ENCODE data around the gene GPR141. TPM values are rescaled to one million over a fixed set of nuclear protein-coding genes. Genes with fewer than 3 reads are reported as not detected.

The GPR141 gene
- total RNA-seq, 1 experiment from 2014 or later, result 1.8 TPM

DNA sequence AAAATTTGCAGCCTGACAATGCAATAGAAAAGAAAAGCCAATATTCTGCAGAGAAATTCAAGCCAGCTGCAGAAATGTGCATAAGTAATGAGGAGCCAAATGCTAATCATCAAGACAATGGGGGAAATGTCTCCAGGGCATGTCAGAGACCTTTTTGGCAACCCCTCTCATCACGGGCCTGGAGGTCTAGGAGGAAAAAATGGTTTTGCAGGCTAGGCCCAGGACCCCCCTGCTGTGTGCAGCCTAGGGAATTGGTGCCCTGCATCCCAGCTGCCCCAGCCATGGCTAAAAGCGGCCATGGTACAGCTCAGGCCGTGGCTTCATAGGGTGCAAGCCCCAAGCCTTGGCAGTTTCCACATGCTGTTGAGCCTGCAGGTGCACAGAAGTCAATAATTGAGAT, 92.4 kb downstream of the GPR141 start:
- no peak overlapping the region for H3K27ac Mint-ChIP-seq
- no peak for ATAC-seq
- ChIA-PET CTCF (no interaction called here), POLR2A (no interaction called here)
- H3K36me3 Mint-ChIP-seq, result peaks cover 38% of the 10 kb centered on the region
- H3K9me3 Mint-ChIP-seq, result peaks cover 56% of the 10 kb centered on the region
- H3K4me1 Mint-ChIP-seq, result no peaks in the 10 kb centered on the region
- TF ChIP-seq E2F1 (CRISPR knock-in tag; IDR thresholded peaks at IDR 0.05) (no peak), SMAD4 (CRISPR knock-in tag; IDR thresholded peaks at IDR 0.05) (no peak), PRRX2 (CRISPR knock-in tag; IDR thresholded peaks at IDR 0.05) (no peak), KAT7 (CRISPR knock-in tag; IDR thresholded peaks at IDR 0.05; ENCODE audit: borderline replicate concordance) (no peak), FOXP1 (CRISPR knock-in tag; IDR thresholded peaks at IDR 0.05; ENCODE audit: borderline replicate concordance) (no peak), SMAD3 (CRISPR knock-in tag; IDR thresholded peaks at IDR 0.05; ENCODE audit: borderline replicate concordance) (no peak), FOXK1 (CRISPR knock-in tag; IDR thresholded peaks at IDR 0.05) (no peak), USF1 (CRISPR knock-in tag; IDR thresholded peaks at IDR 0.05) (no peak)
- TF ChIP-seq, protein P1, sequence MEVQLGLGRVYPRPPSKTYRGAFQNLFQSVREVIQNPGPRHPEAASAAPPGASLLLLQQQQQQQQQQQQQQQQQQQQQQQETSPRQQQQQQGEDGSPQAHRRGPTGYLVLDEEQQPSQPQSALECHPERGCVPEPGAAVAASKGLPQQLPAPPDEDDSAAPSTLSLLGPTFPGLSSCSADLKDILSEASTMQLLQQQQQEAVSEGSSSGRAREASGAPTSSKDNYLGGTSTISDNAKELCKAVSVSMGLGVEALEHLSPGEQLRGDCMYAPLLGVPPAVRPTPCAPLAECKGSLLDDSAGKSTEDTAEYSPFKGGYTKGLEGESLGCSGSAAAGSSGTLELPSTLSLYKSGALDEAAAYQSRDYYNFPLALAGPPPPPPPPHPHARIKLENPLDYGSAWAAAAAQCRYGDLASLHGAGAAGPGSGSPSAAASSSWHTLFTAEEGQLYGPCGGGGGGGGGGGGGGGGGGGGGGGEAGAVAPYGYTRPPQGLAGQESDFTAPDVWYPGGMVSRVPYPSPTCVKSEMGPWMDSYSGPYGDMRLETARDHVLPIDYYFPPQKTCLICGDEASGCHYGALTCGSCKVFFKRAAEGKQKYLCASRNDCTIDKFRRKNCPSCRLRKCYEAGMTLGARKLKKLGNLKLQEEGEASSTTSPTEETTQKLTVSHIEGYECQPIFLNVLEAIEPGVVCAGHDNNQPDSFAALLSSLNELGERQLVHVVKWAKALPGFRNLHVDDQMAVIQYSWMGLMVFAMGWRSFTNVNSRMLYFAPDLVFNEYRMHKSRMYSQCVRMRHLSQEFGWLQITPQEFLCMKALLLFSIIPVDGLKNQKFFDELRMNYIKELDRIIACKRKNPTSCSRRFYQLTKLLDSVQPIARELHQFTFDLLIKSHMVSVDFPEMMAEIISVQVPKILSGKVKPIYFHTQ (CRISPR knock-in tag; IDR thresholded peaks at IDR 0.05), result no peak
- TF ChIP-seq, protein P2, sequence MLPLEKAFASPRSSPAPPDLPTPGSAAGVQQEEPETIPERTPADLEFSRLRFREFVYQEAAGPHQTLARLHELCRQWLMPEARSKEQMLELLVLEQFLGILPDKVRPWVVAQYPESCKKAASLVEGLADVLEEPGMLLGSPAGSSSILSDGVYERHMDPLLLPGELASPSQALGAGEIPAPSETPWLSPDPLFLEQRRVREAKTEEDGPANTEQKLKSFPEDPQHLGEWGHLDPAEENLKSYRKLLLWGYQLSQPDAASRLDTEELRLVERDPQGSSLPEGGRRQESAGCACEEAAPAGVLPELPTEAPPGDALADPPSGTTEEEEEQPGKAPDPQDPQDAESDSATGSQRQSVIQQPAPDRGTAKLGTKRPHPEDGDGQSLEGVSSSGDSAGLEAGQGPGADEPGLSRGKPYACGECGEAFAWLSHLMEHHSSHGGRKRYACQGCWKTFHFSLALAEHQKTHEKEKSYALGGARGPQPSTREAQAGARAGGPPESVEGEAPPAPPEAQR (CRISPR knock-in tag; IDR thresholded peaks at IDR 0.05), result no peak
- TF ChIP-seq, protein P3, sequence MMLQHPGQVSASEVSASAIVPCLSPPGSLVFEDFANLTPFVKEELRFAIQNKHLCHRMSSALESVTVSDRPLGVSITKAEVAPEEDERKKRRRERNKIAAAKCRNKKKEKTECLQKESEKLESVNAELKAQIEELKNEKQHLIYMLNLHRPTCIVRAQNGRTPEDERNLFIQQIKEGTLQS (CRISPR knock-in tag; conservative IDR thresholded peaks at IDR 0.05), result no peak
- TF ChIP-seq, protein P4, sequence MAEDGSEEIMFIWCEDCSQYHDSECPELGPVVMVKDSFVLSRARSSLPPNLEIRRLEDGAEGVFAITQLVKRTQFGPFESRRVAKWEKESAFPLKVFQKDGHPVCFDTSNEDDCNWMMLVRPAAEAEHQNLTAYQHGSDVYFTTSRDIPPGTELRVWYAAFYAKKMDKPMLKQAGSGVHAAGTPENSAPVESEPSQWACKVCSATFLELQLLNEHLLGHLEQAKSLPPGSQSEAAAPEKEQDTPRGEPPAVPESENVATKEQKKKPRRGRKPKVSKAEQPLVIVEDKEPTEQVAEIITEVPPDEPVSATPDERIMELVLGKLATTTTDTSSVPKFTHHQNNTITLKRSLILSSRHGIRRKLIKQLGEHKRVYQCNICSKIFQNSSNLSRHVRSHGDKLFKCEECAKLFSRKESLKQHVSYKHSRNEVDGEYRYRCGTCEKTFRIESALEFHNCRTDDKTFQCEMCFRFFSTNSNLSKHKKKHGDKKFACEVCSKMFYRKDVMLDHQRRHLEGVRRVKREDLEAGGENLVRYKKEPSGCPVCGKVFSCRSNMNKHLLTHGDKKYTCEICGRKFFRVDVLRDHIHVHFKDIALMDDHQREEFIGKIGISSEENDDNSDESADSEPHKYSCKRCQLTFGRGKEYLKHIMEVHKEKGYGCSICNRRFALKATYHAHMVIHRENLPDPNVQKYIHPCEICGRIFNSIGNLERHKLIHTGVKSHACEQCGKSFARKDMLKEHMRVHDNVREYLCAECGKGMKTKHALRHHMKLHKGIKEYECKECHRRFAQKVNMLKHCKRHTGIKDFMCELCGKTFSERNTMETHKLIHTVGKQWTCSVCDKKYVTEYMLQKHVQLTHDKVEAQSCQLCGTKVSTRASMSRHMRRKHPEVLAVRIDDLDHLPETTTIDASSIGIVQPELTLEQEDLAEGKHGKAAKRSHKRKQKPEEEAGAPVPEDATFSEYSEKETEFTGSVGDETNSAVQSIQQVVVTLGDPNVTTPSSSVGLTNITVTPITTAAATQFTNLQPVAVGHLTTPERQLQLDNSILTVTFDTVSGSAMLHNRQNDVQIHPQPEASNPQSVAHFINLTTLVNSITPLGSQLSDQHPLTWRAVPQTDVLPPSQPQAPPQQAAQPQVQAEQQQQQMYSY (CRISPR knock-in tag; IDR thresholded peaks at IDR 0.05), result no peak
- no peak overlapping the region for H3K4me3 Mint-ChIP-seq
- no peak for DNase-seq (ENCODE audit: low spot score)
- H3K27me3 Mint-ChIP-seq (ENCODE audit: low read depth), result no peaks in the 10 kb centered on the region

DNA sequence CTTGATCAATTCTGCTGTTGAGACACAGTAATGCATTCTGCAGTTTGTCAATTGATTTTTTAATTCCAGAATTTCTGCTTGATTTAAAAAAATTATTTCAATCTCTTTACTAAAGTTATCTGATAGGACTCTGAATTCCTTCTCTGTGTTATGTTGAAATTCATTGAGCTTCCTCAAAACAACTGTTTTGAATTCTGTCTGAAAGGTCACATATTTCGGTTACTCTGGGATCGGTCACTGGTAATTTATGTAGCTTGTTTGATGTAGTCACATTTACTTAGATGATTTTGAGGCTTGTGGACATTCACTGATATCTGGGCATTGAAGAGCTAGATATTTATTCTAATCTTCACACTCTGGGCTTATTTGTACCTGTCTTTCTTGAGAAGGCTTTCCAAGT, 97.6 kb downstream of the GPR141 start:
- ATAC-seq (no peak), DNase-seq (ENCODE audit: low spot score) (no peak)
- POLR2A ChIA-PET, result no interaction called here
- Mint-ChIP-seq H3K27me3 (ENCODE audit: low read depth) (no peaks in the 10 kb centered on the region), H3K4me3 (no peak overlapping the region), H3K9me3 (peaks cover 26% of the 10 kb centered on the region), H3K27ac (no peak overlapping the region), H3K36me3 (peaks cover 14% of the 10 kb centered on the region), H3K4me1 (peaks cover 10% of the 10 kb centered on the region; the same call in 1 of the 2 replicates)
- no peak for TF ChIP-seq CREM (CRISPR knock-in tag; IDR thresholded peaks at IDR 0.05)
- no peak for TF ChIP-seq ZNF232 (CRISPR knock-in tag; IDR thresholded peaks at IDR 0.05)
- no peak for TF ChIP-seq TEAD1 (CRISPR knock-in tag; IDR thresholded peaks at IDR 0.05)
- TF ChIP-seq ESRRA (CRISPR knock-in tag; IDR thresholded peaks at IDR 0.05; ENCODE audit: borderline replicate concordance), result no peak
- no peak for TF ChIP-seq HMGXB4 (CRISPR knock-in tag; IDR thresholded peaks at IDR 0.05)
- TF ChIP-seq, protein P5, sequence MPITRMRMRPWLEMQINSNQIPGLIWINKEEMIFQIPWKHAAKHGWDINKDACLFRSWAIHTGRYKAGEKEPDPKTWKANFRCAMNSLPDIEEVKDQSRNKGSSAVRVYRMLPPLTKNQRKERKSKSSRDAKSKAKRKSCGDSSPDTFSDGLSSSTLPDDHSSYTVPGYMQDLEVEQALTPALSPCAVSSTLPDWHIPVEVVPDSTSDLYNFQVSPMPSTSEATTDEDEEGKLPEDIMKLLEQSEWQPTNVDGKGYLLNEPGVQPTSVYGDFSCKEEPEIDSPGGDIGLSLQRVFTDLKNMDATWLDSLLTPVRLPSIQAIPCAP (CRISPR knock-in tag; IDR thresholded peaks at IDR 0.05), result no peak
- CTCF ChIA-PET, result no interaction called here

Data from WTC11 (cell line).